NK-92 (cell line): ENCODE results near the gene SLC39A8.

Experiments used
- DNase-seq: peaks from one replicate; lab custom pipeline; 2025; ENCODE audit not compliant: unreplicated experiment; lab: John Stamatoyannopoulos, UW

The SLC39A8 gene

GRCh38 chr4:102341201-102341600, 4.1 kb downstream of the SLC39A8 start:
- DNase-seq: no peak

- DNase-seq: no peak
Observed at GRCh38 chr4:102339018-102339417, 6.3 kb downstream of the SLC39A8 start.

GRCh38 chr4:102338405-102338804, 6.9 kb downstream of the SLC39A8 start:
- DNase-seq: no peak

GRCh38 chr4:102335616-102336015, 9.7 kb downstream of the SLC39A8 start:
- no peak for DNase-seq

- no peak for DNase-seq
Observed at GRCh38 chr4:102334624-102335023, 10.7 kb downstream of the SLC39A8 start.

GRCh38 chr4:102333787-102334186, 11.5 kb downstream of the SLC39A8 start:
- no peak for DNase-seq

- DNase-seq: no peak
Observed at GRCh38 chr4:102328045-102328444, 17.2 kb downstream of the SLC39A8 start.

- no peak for DNase-seq
Observed at GRCh38 chr4:102326951-102327350, 18.3 kb downstream of the SLC39A8 start.

GRCh38 chr4:102324730-102325129, 20.6 kb downstream of the SLC39A8 start:
- DNase-seq: no peak

GRCh38 chr4:102322736-102323135, 22.5 kb downstream of the SLC39A8 start:
- DNase-seq: no peak

GRCh38 chr4:102321260-102321995, 23.9 kb downstream of the SLC39A8 start:
- DNase-seq: no peak

- no peak for DNase-seq
Observed at GRCh38 chr4:102319594-102319993, 25.7 kb downstream of the SLC39A8 start.

GRCh38 chr4:102318526-102318925, 26.8 kb downstream of the SLC39A8 start:
- no peak for DNase-seq

- DNase-seq: no peak
Observed at GRCh38 chr4:102318105-102318504, 27.2 kb downstream of the SLC39A8 start.

- no peak for DNase-seq
Observed at GRCh38 chr4:102317459-102317858, 27.8 kb downstream of the SLC39A8 start.

- DNase-seq: no peak
Observed at GRCh38 chr4:102316585-102316984, 28.7 kb downstream of the SLC39A8 start.

- no peak for DNase-seq
Observed at GRCh38 chr4:102315532-102315931, 29.8 kb downstream of the SLC39A8 start.

GRCh38 chr4:102312417-102312816, 32.9 kb downstream of the SLC39A8 start:
- no peak for DNase-seq

GRCh38 chr4:102311912-102312311, 33.4 kb downstream of the SLC39A8 start:
- no peak for DNase-seq

GRCh38 chr4:102311407-102311806, 33.9 kb downstream of the SLC39A8 start:
- no peak for DNase-seq

- DNase-seq: no peak
Observed at GRCh38 chr4:102308032-102308799, 37.1 kb downstream of the SLC39A8 start.

- DNase-seq: no peak
Observed at GRCh38 chr4:102305666-102306065, 39.6 kb downstream of the SLC39A8 start.
